ENCODE measurements around the gene TUBB4B. TPM values are rescaled to one million over a fixed set of nuclear protein-coding genes. Genes with fewer than 3 reads are reported as not detected.
"Not testable (repeated sequence)": the region's sequence is repeated elsewhere in the genome, so short reads cannot be mapped to it uniquely, and the experiment has no call there.

Gene TUBB4B
- total RNA-seq, 1 experiment from 2014 or later = 66.1 TPM

DNA sequence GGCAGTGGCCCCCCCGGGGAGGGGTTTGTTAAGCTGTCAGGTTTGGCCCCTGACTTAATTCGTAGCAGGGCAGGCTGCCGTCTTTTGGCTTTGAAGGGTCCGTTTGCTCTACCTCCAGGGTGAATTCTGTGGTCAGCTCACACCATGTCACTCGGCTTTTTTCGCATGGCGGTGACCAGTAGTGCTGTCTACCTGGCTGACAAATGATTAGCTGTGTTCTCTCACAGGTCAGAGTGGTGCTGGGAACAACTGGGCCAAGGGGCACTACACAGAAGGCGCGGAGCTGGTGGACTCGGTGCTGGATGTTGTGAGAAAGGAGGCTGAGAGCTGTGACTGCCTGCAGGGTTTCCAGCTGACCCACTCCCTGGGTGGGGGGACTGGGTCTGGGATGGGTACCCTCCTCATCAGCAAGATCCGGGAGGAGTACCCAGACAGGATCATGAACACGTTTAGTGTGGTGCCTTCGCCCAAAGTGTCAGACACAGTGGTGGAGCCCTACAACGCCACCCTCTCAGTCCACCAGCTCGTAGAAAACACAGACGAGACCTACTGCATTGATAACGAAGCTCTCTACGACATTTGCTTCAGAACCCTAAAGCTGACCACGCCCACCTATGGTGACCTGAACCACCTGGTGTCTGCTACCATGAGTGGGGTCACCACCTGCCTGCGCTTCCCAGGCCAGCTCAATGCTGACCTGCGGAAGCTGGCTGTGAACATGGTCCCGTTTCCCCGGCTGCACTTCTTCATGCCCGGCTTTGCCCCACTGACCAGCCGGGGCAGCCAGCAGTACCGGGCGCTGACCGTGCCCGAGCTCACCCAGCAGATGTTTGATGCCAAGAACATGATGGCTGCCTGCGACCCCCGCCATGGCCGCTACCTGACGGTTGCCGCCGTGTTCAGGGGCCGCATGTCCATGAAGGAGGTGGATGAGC, 1.4 kb downstream of the TUBB4B start:
- in situ Hi-C loops (cut with HindIII; ENCODE audit: low pct_unique_long_range_greater_than_20kb, low sequenced_read_pairs) = no loop called here
- DNase-seq (ENCODE audit: low read depth, low spot score) = no peak

DNA sequence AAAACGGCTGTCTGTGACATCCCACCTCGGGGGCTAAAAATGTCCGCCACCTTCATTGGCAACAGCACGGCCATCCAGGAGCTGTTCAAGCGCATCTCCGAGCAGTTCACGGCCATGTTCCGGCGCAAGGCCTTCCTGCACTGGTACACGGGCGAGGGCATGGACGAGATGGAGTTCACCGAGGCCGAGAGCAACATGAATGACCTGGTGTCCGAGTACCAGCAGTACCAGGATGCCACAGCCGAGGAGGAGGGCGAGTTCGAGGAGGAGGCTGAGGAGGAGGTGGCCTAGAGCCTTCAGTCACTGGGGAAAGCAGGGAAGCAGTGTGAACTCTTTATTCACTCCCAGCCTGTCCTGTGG, 2.2 kb downstream of the TUBB4B start:
- DNase-seq (ENCODE audit: low read depth, low spot score); in situ Hi-C loops (cut with HindIII; ENCODE audit: low pct_unique_long_range_greater_than_20kb, low sequenced_read_pairs): not testable (repeated sequence)

DNA sequence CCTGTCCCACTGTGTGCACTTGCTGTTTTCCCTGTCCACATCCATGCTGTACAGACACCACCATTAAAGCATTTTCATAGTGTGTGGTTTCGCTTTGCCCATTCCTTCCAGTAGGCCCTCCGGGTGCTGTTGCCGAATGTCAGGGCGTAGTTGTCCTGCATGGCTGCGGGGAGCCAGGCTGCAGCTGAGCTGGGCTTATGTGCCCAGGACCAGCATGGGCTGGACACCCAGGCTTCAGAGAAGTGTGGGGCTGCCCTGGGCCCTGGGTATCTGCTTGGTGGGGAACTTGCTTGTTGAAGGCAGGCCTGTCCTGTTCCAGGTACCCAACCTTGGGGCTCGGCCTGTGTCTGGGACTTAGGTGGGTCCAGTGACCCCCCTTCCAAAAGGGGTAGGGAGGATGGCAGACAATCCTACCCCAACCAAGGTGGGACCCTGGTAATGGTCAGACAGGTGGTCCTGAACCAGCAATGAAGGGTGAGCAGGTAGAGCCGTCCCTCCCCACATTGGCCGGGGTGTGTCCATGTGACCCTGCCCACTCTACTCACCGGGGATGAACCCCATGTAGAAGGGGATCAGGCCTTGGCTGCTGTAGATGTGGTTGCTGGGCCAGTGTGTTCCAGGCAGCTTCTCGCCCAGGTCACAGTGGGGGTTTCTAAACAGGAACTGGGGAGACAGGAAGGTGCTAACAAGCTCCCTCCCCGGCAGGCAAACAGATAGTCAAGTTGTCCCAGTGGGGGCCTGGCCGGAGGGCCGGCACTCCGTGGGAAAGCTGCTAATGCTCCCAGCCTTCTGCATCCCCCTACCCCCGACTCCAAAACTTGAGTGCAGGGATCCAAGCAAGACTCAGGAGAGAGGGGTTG, 2.8 kb downstream of the TUBB4B start:
- in situ Hi-C loops (cut with HindIII; ENCODE audit: low pct_unique_long_range_greater_than_20kb, low sequenced_read_pairs) = no loop called here
- DNase-seq (ENCODE audit: low read depth, low spot score) = no peak

DNA sequence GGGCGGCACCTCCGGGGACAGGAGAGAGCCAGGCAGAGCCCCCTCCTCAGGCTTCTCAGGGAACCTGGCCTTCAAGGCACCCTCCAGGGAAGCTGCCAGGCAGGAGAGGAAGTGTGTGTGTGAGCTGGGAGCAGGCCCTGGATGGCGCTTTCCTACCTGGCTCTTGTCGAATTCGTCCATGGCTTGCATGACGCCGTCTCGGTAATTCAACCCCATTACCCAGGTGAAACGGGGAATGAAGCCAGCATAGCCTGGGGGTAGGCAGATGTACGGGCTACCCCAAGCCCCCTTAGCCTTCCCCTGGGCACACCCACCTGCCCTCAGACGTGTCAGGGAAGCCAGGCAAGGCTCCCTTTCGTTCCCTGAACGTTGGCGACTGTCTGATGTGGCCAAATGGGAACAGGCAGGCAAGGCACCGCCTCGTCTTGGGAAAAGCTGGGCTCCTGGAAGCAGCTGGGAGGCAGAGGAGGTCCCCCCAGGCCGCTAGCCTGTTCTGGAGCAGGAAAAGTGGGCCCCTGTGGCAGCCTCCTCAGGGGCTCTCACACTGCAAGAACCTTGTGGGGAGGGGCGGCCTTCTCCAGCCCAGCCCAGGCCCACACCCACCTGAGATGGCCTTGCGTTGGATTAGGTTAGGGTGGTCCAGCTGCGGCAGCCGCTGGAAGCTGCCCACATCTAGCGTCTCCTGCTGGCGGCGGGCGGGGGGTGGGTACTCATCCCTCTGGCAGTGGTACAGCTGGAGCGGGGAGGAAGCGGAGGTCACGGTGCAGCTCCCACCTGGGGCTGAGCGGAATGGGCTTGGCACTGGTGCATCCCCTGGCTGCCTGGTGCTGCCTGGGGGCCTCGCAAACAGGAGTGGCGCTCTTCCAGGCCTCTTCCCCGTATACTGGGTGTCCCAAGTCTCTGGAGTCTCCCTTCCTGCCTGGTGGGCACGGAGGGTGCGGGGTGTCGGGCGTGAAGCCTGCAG, 3.7 kb downstream of the TUBB4B start:
- no peak for DNase-seq (ENCODE audit: low read depth, low spot score)

DNA sequence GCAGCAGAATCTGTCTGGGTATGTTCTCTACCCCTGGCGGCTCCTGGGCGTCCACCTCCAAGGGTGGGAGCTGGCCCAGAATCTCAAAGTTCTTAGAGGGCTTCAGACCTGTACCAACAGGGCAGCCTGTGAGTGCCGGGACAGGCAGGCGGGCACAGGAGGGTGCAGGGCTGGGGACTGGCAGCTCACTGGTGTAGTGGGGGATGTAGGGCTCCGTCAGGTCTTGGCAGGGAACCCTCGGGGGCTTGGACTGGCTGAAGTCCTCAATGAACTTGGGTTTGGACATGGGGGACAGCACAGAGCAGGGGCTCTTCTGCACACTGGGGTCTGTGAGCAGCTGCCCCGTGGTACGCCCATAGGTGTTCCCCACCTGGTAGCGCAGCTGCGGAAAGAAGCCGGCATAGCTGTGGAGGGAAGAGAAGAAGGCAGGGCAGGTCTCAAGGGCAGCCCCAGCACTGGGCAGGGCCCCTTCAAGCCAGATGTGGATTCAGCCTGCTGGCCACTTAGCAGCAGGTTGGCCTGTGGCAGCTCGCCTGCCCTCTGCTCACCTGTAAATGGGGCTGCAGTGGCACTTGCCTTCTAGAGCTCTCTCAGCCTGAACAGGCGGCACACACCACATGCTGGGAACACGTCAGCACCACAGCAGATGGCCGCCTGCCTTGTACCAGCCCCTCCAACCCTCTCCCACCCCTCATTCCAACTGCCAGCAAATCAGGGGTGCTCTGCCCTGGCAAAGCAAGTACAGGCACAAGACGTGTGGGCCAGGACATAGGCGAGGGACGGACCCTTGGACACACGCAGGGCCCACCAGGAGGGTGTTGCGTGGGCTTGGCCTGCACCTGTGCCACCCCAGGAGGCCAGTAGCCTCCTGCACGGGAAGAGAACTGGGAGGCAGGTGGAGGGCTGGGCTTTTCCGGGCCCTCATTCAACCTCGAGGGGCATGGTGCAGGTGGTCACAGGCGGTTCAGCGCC, 4.6 kb downstream of the TUBB4B start:
- in situ Hi-C loops (cut with HindIII; ENCODE audit: low pct_unique_long_range_greater_than_20kb, low sequenced_read_pairs) = no loop called here
- DNase-seq (ENCODE audit: low read depth, low spot score) = no peak

More for the DNA sequence above, 3.7 kb downstream of the TUBB4B start:
- in situ Hi-C loops (cut with HindIII; ENCODE audit: low pct_unique_long_range_greater_than_20kb, low sequenced_read_pairs) = no loop called here

DNA sequence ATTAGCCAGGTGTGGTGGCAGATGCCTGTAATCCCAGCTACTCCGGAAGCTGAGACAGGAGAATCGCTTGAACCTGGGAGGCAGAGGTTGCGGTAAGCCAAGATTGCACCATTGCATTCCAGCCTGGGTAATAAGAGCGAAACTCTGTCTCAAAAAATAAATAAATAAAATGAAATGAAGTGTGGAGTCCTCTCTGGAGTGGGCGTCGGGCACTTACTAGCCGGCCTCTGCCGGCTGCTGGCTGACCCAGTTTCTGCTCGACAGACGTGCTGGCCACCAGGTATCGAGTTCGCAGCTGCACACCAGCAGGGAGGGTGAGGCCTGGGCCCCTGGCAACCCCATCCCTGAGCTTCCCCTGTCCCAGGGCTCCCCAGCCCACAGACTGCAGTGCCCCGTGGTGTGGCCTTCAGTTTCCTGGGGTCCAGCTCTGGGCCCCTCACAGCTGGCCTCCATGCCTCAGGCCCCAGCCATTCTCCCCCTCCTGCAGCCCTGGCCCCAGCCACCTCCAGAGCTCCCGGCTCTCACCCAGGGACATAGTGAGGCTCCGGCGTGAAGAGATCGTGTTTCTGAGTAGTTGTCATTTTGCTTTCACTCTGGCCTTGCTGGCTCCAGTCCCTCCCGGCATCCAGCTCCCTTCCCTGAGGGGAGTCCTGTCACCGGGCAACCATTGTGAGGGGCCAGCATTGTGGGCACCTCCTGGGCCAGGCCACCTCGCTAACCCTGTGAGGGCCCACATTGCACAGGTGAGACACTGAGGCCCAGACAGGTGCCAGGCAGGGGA, 6.2 kb downstream of the TUBB4B start:
- DNase-seq (ENCODE audit: low read depth, low spot score) = no peak
- in situ Hi-C loops (cut with HindIII; ENCODE audit: low pct_unique_long_range_greater_than_20kb, low sequenced_read_pairs) = no loop called here

DNA sequence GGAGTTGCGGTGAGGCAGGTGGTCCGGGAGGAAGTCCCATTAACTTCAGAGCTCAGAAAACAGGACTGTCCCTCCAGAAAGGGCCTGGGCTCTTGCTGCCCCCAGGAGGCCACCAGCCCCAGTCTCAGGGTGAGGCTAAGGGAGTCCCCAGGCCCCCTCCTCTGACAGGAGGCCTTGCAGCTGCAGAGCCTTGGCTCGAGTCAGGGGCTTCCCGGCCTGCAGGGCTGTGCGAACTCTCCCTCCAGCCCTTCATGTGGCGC, 6.8 kb downstream of the TUBB4B start:
- in situ Hi-C loops (cut with HindIII; ENCODE audit: low pct_unique_long_range_greater_than_20kb, low sequenced_read_pairs) = no loop called here
- DNase-seq (ENCODE audit: low read depth, low spot score) = no peak

DNA sequence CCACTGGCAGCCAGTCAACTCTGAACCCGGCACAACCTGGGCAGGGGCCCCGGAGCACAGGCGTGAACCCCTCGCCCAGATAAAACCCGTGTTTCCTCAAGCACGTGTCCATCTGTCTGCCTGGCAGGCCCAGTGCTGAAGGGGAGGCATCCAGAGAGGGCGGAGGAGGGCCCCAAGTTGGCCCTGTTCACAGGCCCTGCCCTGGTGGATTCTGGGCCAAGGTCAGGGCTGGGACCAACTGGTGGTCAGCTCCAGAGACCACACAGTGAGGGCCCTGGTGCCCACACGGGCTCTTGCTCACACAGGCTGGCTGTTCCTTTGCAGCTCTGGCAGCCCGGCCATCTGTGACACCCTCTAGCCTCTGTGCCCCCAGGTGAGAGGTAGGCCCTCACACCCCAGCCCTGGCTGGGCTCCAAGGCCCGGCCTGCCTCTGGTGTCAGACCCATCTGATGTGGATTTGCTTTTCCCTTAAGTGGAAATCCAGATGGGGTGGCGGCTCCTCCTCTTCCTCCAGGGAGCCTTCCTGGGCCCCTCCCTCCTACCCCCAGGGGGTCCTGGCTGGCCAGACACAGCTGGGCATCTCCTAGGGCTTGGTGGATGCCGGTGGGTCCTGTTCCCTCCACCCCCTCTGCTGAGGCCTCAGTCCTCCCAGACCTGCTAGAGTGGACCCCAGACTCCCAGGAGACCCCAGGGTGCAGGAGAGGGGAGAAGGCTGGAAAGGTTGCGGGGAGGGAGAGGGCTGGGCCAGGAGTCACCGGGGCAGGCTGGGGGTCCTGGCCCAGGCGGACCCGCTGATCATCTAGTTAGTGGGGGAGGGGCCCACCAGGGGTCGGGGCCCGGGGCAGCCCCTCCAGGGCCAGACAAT, 9.5 kb downstream of the TUBB4B start:
- in situ Hi-C loops (cut with HindIII; ENCODE audit: low pct_unique_long_range_greater_than_20kb, low sequenced_read_pairs) = no loop called here
- no peak for DNase-seq (ENCODE audit: low read depth, low spot score)

DNA sequence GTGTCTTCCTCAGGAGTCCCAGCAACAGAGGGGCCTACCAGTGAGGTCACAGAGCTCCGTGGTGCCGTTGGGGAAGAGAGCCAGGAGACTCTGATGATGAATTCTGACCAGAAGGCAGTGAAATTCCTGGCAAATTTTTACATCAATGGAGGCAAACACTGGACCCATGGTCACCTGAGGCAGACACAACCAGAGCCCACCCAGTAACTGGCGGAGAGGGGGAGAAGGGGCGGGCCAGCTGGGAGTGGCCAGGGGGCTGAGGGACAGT, 10.0 kb downstream of the TUBB4B start, which contains the start of gene STPG3:
Gene STPG3 (plus strand): TSS at position 93 of the 268 bp plus-strand sequence. CDS start 1 bp downstream, at position 94.
- in situ Hi-C loops (cut with HindIII; ENCODE audit: low pct_unique_long_range_greater_than_20kb, low sequenced_read_pairs) = no loop called here

DNA sequence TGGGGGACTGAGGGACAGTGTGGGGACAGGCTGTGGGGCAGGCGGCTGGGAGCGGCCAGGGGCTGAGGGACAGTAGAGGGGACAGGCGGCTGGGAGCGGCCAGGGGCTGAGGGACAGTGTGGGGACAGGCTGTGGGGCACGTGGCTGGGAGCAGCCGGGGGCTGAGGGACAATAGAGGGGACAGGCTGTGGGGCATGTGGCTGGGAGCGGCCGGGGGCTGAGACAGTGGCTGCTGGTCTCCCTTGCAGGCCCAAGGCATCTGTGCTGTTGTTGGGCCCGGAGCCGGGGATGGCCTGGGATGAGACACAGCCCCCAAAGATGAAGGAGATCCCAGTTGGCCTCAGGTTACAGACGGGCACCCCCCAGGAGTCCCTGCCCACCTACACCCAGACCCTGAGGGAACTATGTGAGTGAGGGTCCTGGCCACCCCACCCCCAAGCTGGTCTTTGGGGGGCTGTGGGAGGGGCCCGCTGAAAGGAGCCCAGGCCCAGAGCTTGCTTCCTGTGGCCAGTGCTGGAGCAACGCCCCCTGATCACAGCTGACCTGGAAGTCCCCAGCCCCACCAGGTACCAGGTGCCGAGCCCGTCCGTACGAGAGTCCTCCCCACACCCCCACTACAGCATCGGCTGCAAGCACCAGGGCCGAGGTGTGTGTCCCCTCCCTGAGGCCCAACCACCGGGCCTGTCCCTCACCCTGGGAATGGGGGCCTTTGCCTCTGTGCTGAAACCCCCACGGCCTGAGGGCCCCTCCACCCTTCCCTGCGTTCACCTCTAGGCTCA, 10.6 kb downstream of the TUBB4B start:
- in situ Hi-C loops (cut with HindIII; ENCODE audit: low pct_unique_long_range_greater_than_20kb, low sequenced_read_pairs) = no loop called here
- DNase-seq (ENCODE audit: low read depth, low spot score) = no peak

More for the DNA sequence above, 10.0 kb downstream of the TUBB4B start, which contains the start of gene STPG3:
- DNase-seq (ENCODE audit: low read depth, low spot score) = no peak

DNA sequence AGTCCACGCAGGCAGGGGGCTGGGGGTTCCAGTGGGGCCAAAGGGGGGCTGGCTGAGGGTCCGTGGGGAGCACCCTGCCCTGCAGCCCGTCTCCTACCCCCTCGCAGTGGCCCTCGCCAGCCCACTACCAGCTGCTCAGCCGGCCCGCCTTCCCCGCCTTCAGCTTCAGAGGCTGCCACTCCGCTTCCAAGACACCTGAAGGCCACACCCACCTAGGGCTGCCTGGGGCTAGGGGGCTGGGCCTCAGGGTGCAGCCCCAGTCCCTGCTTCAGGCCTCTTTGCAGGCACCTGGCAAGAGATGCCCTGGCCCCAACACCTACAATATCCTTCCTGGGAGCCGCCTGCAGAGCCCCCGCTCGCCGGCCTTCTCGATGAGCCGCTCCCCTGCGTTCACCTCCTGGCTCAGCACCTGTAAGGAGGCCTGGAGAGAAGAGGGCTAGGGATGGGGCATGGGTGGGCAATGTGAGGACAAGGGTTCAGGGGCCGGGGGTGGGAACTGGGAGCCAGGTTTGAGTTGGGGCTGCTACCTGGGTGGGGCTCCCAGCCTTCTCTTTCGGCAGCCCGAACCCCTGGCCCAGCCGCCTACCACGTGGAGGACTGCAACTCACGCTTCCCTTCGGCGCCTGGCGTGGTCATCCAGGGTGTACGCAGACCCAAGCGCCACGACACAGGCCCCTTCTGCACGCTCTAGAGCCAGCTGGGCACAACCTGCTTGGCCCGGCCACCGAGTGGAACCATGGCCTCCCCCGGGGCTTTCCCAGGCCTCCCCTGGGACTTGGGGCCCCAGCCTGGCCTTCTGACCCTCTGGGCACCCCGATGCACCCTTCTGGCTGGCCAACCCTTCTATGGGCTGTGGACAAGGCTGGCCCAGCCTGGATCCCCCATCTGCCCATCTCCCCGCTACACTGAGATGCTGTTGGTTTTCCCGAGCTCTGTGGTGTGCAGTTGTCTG, 11.7 kb downstream of the TUBB4B start:
- no peak for DNase-seq (ENCODE audit: low read depth, low spot score)

DNA sequence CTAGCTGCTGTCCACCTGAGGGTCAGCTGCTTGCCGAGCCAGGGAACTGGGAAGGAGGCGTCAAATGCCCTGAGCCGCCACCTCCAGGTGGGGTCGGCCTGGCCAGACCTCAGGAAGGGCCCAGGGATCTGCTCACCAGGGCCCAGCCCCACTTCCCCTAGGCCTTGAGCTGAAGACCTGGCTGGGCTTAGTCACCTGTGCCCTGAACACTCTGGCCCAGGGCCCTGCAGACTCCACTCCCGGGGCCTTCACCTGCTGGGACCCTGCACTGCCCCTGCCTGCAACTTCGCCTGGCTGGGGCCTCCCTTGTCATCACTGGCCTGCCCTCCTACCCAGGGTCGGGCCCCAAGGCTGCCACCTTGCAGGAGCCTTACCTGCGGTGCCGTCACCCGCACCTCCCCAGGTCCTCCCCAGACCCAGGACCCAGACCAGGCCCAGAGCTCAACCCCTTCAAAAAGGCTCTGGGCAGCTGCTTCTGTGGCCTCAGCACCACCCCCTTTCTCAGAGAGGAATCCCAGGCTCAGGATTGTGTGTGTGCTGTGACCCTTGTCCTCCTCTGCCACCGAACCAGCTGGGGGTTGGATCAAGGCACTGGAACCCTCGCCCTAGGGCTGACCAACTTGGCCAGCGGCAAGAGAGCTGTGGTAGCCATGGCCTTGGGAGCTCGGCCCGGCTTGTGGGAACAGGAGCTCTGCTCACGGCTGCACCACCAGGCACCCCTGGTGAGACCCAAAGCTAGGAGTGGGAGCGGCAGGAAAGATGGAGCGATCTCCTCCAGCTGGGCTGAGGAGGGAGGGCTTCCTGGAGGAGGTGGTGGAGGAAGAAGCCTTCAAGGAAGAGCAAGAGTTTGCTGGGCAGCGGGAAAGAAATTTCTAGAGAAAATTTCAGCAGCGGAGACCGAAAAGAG, 12.9 kb downstream of the TUBB4B start:
- DNase-seq (ENCODE audit: low read depth, low spot score) = no peak
- in situ Hi-C loops (cut with HindIII; ENCODE audit: low pct_unique_long_range_greater_than_20kb, low sequenced_read_pairs) = no loop called here

More for the DNA sequence above, 11.7 kb downstream of the TUBB4B start:
- in situ Hi-C loops (cut with HindIII; ENCODE audit: low pct_unique_long_range_greater_than_20kb, low sequenced_read_pairs) = no loop called here
